ENCODE data around the gene CCN5. TPM values are rescaled to one million over a fixed set of nuclear protein-coding genes. Genes with fewer than 3 reads are reported as not detected.

Gene CCN5
- total and polyA plus RNA-seq, 2 of the 13 experiments (the other 11 are each of a cell fraction or from before 2014, with no cell fraction given): 0.12 TPM; not detected in 1

DNA sequence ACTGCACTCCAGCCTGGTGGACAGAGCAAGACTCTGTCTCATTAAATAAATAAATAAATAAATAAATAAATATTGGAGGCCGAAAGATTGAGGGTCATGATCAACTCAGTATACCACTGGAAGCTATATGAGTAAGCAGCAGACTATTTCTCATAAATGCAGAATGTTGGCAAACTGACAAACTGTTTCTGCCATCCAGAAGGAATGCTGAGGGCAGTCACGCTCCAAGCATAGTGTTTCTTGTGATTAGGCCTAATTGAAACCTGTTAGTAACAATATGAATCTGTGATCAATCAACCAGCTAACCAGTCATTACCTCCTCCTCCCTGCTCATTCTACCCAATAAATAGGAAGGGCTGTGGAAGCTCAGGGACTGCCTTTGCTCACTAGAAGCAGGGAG is 15.3 kb downstream of the CCN5 start (continued):
- TF ChIP-seq, protein P1, sequence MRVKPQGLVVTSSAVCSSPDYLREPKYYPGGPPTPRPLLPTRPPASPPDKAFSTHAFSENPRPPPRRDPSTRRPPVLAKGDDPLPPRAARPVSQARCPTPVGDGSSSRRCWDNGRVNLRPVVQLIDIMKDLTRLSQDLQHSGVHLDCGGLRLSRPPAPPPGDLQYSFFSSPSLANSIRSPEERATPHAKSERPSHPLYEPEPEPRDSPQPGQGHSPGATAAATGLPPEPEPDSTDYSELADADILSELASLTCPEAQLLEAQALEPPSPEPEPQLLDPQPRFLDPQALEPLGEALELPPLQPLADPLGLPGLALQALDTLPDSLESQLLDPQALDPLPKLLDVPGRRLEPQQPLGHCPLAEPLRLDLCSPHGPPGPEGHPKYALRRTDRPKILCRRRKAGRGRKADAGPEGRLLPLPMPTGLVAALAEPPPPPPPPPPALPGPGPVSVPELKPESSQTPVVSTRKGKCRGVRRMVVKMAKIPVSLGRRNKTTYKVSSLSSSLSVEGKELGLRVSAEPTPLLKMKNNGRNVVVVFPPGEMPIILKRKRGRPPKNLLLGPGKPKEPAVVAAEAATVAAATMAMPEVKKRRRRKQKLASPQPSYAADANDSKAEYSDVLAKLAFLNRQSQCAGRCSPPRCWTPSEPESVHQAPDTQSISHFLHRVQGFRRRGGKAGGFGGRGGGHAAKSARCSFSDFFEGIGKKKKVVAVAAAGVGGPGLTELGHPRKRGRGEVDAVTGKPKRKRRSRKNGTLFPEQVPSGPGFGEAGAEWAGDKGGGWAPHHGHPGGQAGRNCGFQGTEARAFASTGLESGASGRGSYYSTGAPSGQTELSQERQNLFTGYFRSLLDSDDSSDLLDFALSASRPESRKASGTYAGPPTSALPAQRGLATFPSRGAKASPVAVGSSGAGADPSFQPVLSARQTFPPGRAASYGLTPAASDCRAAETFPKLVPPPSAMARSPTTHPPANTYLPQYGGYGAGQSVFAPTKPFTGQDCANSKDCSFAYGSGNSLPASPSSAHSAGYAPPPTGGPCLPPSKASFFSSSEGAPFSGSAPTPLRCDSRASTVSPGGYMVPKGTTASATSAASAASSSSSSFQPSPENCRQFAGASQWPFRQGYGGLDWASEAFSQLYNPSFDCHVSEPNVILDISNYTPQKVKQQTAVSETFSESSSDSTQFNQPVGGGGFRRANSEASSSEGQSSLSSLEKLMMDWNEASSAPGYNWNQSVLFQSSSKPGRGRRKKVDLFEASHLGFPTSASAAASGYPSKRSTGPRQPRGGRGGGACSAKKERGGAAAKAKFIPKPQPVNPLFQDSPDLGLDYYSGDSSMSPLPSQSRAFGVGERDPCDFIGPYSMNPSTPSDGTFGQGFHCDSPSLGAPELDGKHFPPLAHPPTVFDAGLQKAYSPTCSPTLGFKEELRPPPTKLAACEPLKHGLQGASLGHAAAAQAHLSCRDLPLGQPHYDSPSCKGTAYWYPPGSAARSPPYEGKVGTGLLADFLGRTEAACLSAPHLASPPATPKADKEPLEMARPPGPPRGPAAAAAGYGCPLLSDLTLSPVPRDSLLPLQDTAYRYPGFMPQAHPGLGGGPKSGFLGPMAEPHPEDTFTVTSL (CRISPR knock-in tag; IDR thresholded peaks at IDR 0.05; ENCODE audit: borderline replicate concordance): no peak

DNA sequence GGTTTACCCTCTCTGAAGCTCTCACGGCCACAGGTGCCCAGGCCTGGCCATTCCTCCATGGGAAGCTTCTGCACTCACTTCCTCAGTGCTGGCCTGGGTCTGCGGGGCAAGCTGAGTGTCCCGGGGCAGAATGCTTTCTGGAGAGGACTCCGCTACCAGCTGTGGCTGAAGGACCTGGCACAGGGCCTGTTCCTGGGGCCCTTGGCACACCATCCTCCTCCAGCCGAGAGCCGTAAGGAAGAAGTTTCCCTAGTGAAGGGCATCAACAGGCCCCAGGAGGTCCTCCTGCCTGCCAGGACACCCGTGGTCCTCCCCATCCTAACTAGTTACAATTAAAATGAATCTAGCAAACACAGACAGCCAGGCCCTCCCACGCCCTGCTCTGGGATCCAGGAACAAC is 16.5 kb downstream of the CCN5 start:
- BruUV-seq (replicated peaks): no TSS peak
- Histone ChIP-seq H3K4me2 (ENCODE audit: low read depth, low read length) (no peak overlapping the region), H3K9me3 (ENCODE audit: low read length) (peaks cover 3% of the 10 kb centered on the region; the same call in 1 of the 2 replicates), H4K20me1 (ENCODE audit: insufficient read depth, low read length) (no peaks in the 10 kb centered on the region), H3K27ac (ENCODE audit: extremely low read length, insufficient read depth, low read length) (no peak overlapping the region), H3K9ac (ENCODE audit: insufficient read depth, low read depth, low read length) (no peak overlapping the region), H2AFZ (ENCODE audit: low read length) (no peak overlapping the region), H3K4me1 (ENCODE audit: insufficient read depth, low read length) (peaks cover 9% of the 10 kb centered on the region), H3K4me3 (replicated peaks in 1 of 3; ENCODE audit: insufficient read depth in 1 of 3, low read depth in 2 of 3, low read length in 3 of 3) (no peak overlapping the region), H3K36me3 (replicated peaks in 1 of 2; ENCODE audit: control insufficient read depth in 1 of 2, insufficient read depth in 2 of 2, low read length in 2 of 2) (no peaks in the 10 kb centered on the region), H3K79me2 (ENCODE audit: insufficient read depth, low read length) (no peaks in the 10 kb centered on the region), H3K27me3 (ENCODE audit: control insufficient read depth in 1 of 2, insufficient read depth in 2 of 2, low read length in 2 of 2) (peaks cover 0 to 18% of the 10 kb centered on the region in 2 experiments; a peak in 1 of 5 replicates)
- DNase-seq (ENCODE audit: low spot score): no peak
- no peak for ATAC-seq
- intact Hi-C loops (cut with micrococcal nuclease; ENCODE audit: unreplicated experiment) (no loop called here), in situ Hi-C loops (cut with HindIII; ENCODE audit: extremely low pct_ligation_motif_present, low pct_unique_long_range_greater_than_20kb) (loop anchor here (5.0 kb wide), 1 partner anchor 44 kb away; no protein-coding TSS in a partner anchor)
- ChIA-PET POLR2A (interaction anchor here (1.0 kb wide), 1 partner anchor 17 kb away, joined by 4 read pairs; the partner anchor contains the start of gene CCN5), CTCF (ENCODE audit: low intra/inter-chr PET ratio, low total read pairs) (interaction anchor here (1.8 to 5.5 kb wide), 2 partner anchors 46 to 47 kb away, joined by 5 to 170 read pairs; no protein-coding TSS in a partner anchor)
- 52% methylated on average over 8 of the region's 8 CpGs for WGBS (ENCODE audit: low lambda C conversion rate)
- FAIRE-seq: no peak
- TF ChIP-seq ZNF768 (CRISPR knock-in tag; IDR thresholded peaks at IDR 0.05): peak; percentile 18; the same call in 1 of the 2 replicates
- no peak for TF ChIP-seq ZNF121 (CRISPR knock-in tag; IDR thresholded peaks at IDR 0.05)
- no peak for TF ChIP-seq AHR (CRISPR knock-in tag; IDR thresholded peaks at IDR 0.05)
- TF ChIP-seq PITX1 (CRISPR knock-in tag; IDR thresholded peaks at IDR 0.05): no peak
